Omental fat pad (tissue), 4 donors: Measurements from ENCODE around the gene MATCAP1. TPM values are rescaled to one million over a fixed set of nuclear protein-coding genes. Genes with fewer than 3 reads are reported as not detected.

Source experiments
- ATAC-seq: fragments of 150-250 bp; one replicate; pipeline ENCODE4 v1.9.1; 2016; ENCODE audit warnings: mild to moderate bottlenecking, moderate library complexity; ENCODE audit not compliant: low FRiP score
- DNase-seq: peaks from one replicate; pipeline ENCODE4 v3.0.0-alpha.2; 2019; ENCODE audit warnings: low spot score
- CTCF ChIP-seq, 3 donors: fragments of 450-650 bp; IDR thresholded peaks; one replicate each; pipeline ENCODE4 v1.5.1; 2016 to 2017; ENCODE audit warnings: antibody characterized with exemption in 3 of 3, mild to moderate bottlenecking in 3 of 3, moderate library complexity in 2 of 3
- total RNA-seq, 4 donors: library from RNA; depleted of rRNA; stranded (reverse); fragments of >200 nt; gene quantifications; one replicate each; pipeline ENCODE4 v1.1.0, GENCODE V29; 2016

MATCAP1 gene
- total RNA-seq, 4 donors from 2014 or later = 12.6 to 53.4 (median 17.2) TPM

- peak; percentile 76 for ATAC-seq
Observed at GRCh38 chr16:67170168-67170948, 13.4 kb downstream of the MATCAP1 start, which contains the start of gene NOL3. Gene NOL3, plus strand, starts transcription at chr16:67170538.

GRCh38 chr16:67169642-67170167 is 14.1 kb downstream of the MATCAP1 start:
- no peak for ATAC-seq
- no peak for DNase-seq
- TF ChIP-seq CTCF (IDR thresholded peaks at IDR 0.05) = no peak

More at GRCh38 chr16:67170168-67170948, 13.4 kb downstream of the MATCAP1 start, which contains the start of gene NOL3:
- peak; percentile 57 for DNase-seq
- no peak for TF ChIP-seq CTCF (IDR thresholded peaks at IDR 0.05)

GRCh38 chr16:67169011-67169451 is 14.7 kb downstream of the MATCAP1 start:
- no peak for ATAC-seq
- DNase-seq = no peak
- TF ChIP-seq CTCF (IDR thresholded peaks at IDR 0.05) = no peak

- no peak for ATAC-seq
- no peak for DNase-seq
- no peak for TF ChIP-seq CTCF (IDR thresholded peaks at IDR 0.05)
Observed at GRCh38 chr16:67167588-67167987, 16.2 kb downstream of the MATCAP1 start.

- ATAC-seq (no peak), DNase-seq (no peak)
- TF ChIP-seq CTCF (IDR thresholded peaks at IDR 0.05) = no peak
Observed at GRCh38 chr16:67166598-67167168, 17.1 kb downstream of the MATCAP1 start.

GRCh38 chr16:67166110-67166547 is 17.6 kb downstream of the MATCAP1 start:
- TF ChIP-seq CTCF (IDR thresholded peaks at IDR 0.05) = no peak
- no peak for ATAC-seq

More at GRCh38 chr16:67166110-67166547, 17.6 kb downstream of the MATCAP1 start:
- DNase-seq = no peak
